GM12878 (cell line): ENCODE measurements around the gene GPR39. TPM values are rescaled to one million over a fixed set of nuclear protein-coding genes. Genes with fewer than 3 reads are reported as not detected.

Experiments used
- ATAC-seq: fragments of 200-7000 bp; cut with Tn5 transposase; 3 replicates; pipeline ENCODE4 v1.9.1; 2020; ENCODE audit warnings: mild to moderate bottlenecking, moderate library complexity
- BruUV-seq: library from RNA; stranded (reverse); fragments of 400-500 nt; replicated peaks from 2 replicates; lab custom pipeline; 2021; lab: Mats Ljungman, UMichigan
- CTCF ChIA-PET: fragments of 300-600 bp; sonication (Branson Sonifier 250); formaldehyde crosslinking; extraction: SDS; loops from one replicate; lab custom pipeline; 2021; ENCODE audit warnings: inconsistent platforms; lab: Yijun Ruan, JAX
- POLR2A ChIA-PET: fragments of 350-600 bp; formaldehyde crosslinking; extraction: SDS; loops from one replicate; lab custom pipeline; 2021; ENCODE audit warnings: inconsistent platforms; lab: Charles Lee
- RAD21 ChIA-PET: fragments of 300-600 bp; sonication (Branson Sonifier 250); formaldehyde crosslinking; loops from one replicate; lab custom pipeline; 2023; ENCODE audit warnings: antibody characterized with exemption; ENCODE audit not compliant: unreplicated experiment; lab: Charles Lee
- SMC1A ChIA-PET: fragments of 300-600 bp; sonication (Branson Sonifier 250); formaldehyde crosslinking; loops from one replicate; lab custom pipeline; 2023; ENCODE audit not compliant: unreplicated experiment, uncharacterized antibody; lab: Charles Lee
- DNase-seq: peaks from one replicate; pipeline ENCODE4 v3.0.0-alpha.2; 2011; ENCODE audit warnings: low read depth, low spot score
- FAIRE-seq: peaks from 3 replicates; lab custom pipeline; 2011; peaks lifted over from hg19 to GRCh38; lab: Jason Lieb, UNC
- H2AFZ ChIP-seq: 2 replicates; pipeline ENCODE4 v1.6.0; 2011; ENCODE audit warnings: low read depth, low read length, control low read depth; ENCODE audit not compliant: control insufficient read depth
- H3K27ac ChIP-seq: 2 replicates; pipeline ENCODE4 v1.5.1; 2011; ENCODE audit warnings: control low read depth; ENCODE audit not compliant: control insufficient read depth, insufficient read depth
- H3K27me3 ChIP-seq, 2 experiments: replicated peaks in 1 of 2; 2 replicates each; pipeline versions ENCODE4 v1.6.0 to v1.6.1; 2011; ENCODE audit warnings: low read length in 1 of 2; ENCODE audit not compliant: control insufficient read depth in 2 of 2, insufficient read depth in 2 of 2
- H3K36me3 ChIP-seq, 2 experiments: 2 replicates each; pipeline ENCODE4 v1.5.1; 2011; ENCODE audit warnings: low read length in 1 of 2; ENCODE audit not compliant: control insufficient read depth in 2 of 2, insufficient read depth in 2 of 2
- H3K4me1 ChIP-seq: 2 replicates; pipeline ENCODE4 v1.6.1; 2011; ENCODE audit warnings: mild to moderate bottlenecking, low read length, moderate library complexity, mixed read lengths; ENCODE audit not compliant: control insufficient read depth, insufficient read depth
- H3K4me2 ChIP-seq: 2 replicates; pipeline ENCODE4 v1.6.0; 2011; ENCODE audit warnings: control low read depth; ENCODE audit not compliant: control insufficient read depth, insufficient read depth
- H3K4me3 ChIP-seq: fragments of 200-600 bp; sonication (generic); 2 replicates; pipeline ENCODE4 v1.5.1; 2016
- H3K79me2 ChIP-seq: 2 replicates; pipeline ENCODE4 v1.6.0; 2011; ENCODE audit warnings: low read length; ENCODE audit not compliant: control insufficient read depth, insufficient read depth
- H3K9ac ChIP-seq: 2 replicates; pipeline ENCODE4 v1.8.0; 2011; ENCODE audit warnings: low read length, control low read depth, mixed read lengths; ENCODE audit not compliant: control insufficient read depth, insufficient read depth
- H3K9me3 ChIP-seq: replicated peaks from 3 replicates; pipeline ENCODE4 v1.5.1; 2011; ENCODE audit warnings: mild to moderate bottlenecking, low read length; ENCODE audit not compliant: control insufficient read depth, insufficient read depth
- H4K20me1 ChIP-seq: 2 replicates; pipeline ENCODE4 v1.6.0; 2011; ENCODE audit not compliant: control insufficient read depth, insufficient read depth
- CEBPB ChIP-seq, 2 experiments: fragments of 150-350 bp in 1 of 2; IDR thresholded peaks; 2 replicates each; pipeline ENCODE4 v1.6.1; 2012 to 2014; ENCODE audit warnings: low read depth in 2 of 2, low read length in 2 of 2, borderline replicate concordance in 1 of 2, inconsistent platforms in 1 of 2
- EED ChIP-seq: sonication (generic); IDR thresholded peaks from 2 replicates; pipeline ENCODE4 v1.6.1; 2016; ENCODE audit warnings: antibody characterized with exemption, low read depth
- ESRRA ChIP-seq: IDR thresholded peaks from 2 replicates; pipeline ENCODE4 v1.6.1; 2012; ENCODE audit warnings: mild to moderate bottlenecking, low read length, improper control_type of control experiment
- HSF1 ChIP-seq: fragments of 150-350 bp; IDR thresholded peaks from 2 replicates; pipeline ENCODE4 v1.6.1; 2014; ENCODE audit warnings: mild to moderate bottlenecking, low read depth, low read length
- JUNB ChIP-seq: IDR thresholded peaks from 2 replicates; pipeline ENCODE4 v1.6.1; 2016; ENCODE audit warnings: antibody characterized with exemption, mild to moderate bottlenecking
- MEF2A ChIP-seq: IDR thresholded peaks from 2 replicates; pipeline ENCODE4 v1.6.1; 2011; ENCODE audit warnings: low read depth, mild to moderate bottlenecking, low read length, moderate library complexity; ENCODE audit not compliant: insufficient read depth
- MTA3 ChIP-seq: IDR thresholded peaks from 2 replicates; pipeline ENCODE4 v1.6.1; 2012; ENCODE audit warnings: low read length, inconsistent platforms, borderline replicate concordance
- SP1 ChIP-seq: IDR thresholded peaks from one replicate; pipeline ENCODE4 v1.6.1; 2011; ENCODE audit warnings: low read depth, low read length
- TAF1 ChIP-seq: IDR thresholded peaks from 2 replicates; pipeline ENCODE4 v1.6.1; 2011; ENCODE audit warnings: mild to moderate bottlenecking, low read depth, low read length, borderline replicate concordance
- TCF7 ChIP-seq: IDR thresholded peaks from 2 replicates; pipeline ENCODE4 v1.6.1; 2014; ENCODE audit warnings: antibody characterized with exemption, borderline replicate concordance
- ZNF24 ChIP-seq: fragments of 450-650 bp; IDR thresholded peaks from 2 replicates; pipeline ENCODE4 v1.6.1; 2017; ENCODE audit warnings: antibody characterized with exemption, mild to moderate bottlenecking
- ZSCAN29 ChIP-seq: fragments of 450-650 bp; IDR thresholded peaks from 2 replicates; pipeline ENCODE4 v1.6.1; 2017; ENCODE audit warnings: mild to moderate bottlenecking, moderate library complexity
- WGBS: methylation state at CpG from one replicate; pipeline ENCODE4 v1.1.6; 2016; ENCODE audit warnings: low lambda C conversion rate; ENCODE audit not compliant: insufficient replicate concordance, insufficient coverage; ENCODE audit errors: missing lambda C conversion rate; 5-methylcytosine and 5-hydroxymethylcytosine counted together
- in situ Hi-C: fragments of 300-500 bp; cut with MboI; formaldehyde crosslinking; loops from 9 replicates; pipeline ENCODE4 v1.14.3; 2018; ENCODE audit warnings: mixed read lengths
- intact Hi-C: fragments of 100-400 bp; cut with micrococcal nuclease; formaldehyde crosslinking; loops from one replicate; pipeline ENCODE4 v1.14.2; 2022; ENCODE audit not compliant: unreplicated experiment
- polyA plus RNA-seq, 11 experiments: library from polyadenylated mRNA; depleted of rRNA in 4 of 11; unstranded in 6 of 11; stranded (reverse) in 5 of 11; fragments of >200 nt; fragmentation: Nextera tagmentation in 4 of 11; fragmentation: Illumina TruSeq in 1 of 11; extraction: Ambion mirVana in 4 of 11; extraction: Trizol in 1 of 11; gene quantifications; 1 replicate in 1 of 11; 2 replicates in 10 of 11; pipeline versions ENCODE4 v1.2.1 to v1.2.3, GENCODE V29; 2011 to 2016; ENCODE audit warnings: inconsistent platforms in 2 of 11, missing spikeins in 2 of 11, low read depth in 1 of 11
- total RNA-seq, 4 experiments: library from RNA; depleted of rRNA in 3 of 4; stranded (reverse); fragments of >200 nt in 3 of 4; fragmentation: Illumina TruSeq in 1 of 4; extraction: Trizol in 1 of 4; gene quantifications; 2 replicates each; pipeline versions ENCODE4 v1.2.1 to v1.2.3, GENCODE V29; 2013 to 2021

GPR39 gene
- total and polyA plus RNA-seq, 10 of the 15 experiments (the other 5 are each of a cell fraction or from before 2014, with no cell fraction given), result 0.05 to 0.23 TPM; not detected in 8

- SMC1A ChIA-PET, result no interaction called here
- BruUV-seq, result no TSS peak
- Histone ChIP-seq H3K27ac (no peak overlapping the region), H3K4me1 (no peaks in the 10 kb centered on the region), H3K79me2 (no peaks in the 10 kb centered on the region), H3K9ac (no peak overlapping the region), H3K27me3 (no peaks in the 10 kb centered on the region; a peak in 1 of 4 replicates), H3K9me3 (no peaks in the 10 kb centered on the region), H2AFZ (no peak overlapping the region), H3K36me3 (no peaks in the 10 kb centered on the region), H3K4me2 (no peak overlapping the region), H3K4me3 (no peak overlapping the region), H4K20me1 (no peaks in the 10 kb centered on the region)
- RAD21 ChIA-PET, result no interaction called here
- ATAC-seq, result no peak
- no peak for FAIRE-seq
- TF ChIP-seq ZNF24 (no peak), ESRRA (no peak), SP1 (no peak), MTA3 (no peak), TCF7 (no peak), EED (no peak), MEF2A (no peak), HSF1 (no peak), JUNB (no peak), TAF1 (no peak), CEBPB (IDR thresholded peaks at IDR 0.05; ENCODE audit: borderline replicate concordance in 1 of 2, low read depth in 2 of 2, low read length in 2 of 2) (no peak), ZSCAN29 (no peak)
- 6% methylated on average over 7 of the region's 7 CpGs for WGBS
- POLR2A ChIA-PET, result no interaction called here
- CTCF ChIA-PET, result interaction anchor here (0.8 kb wide), 1 partner anchor 10 kb away, joined by 3 read pairs; no protein-coding TSS in a partner anchor
- no peak for DNase-seq
- intact Hi-C loops, result no loop called here
- in situ Hi-C loops, result no loop called here
Observed at GRCh38 chr2:132656266-132656975, 239.8 kb downstream of the GPR39 start.
